NCI-H2107 (cell line): ENCODE measurements around the gene SH3RF2.
"Not testable (repeated sequence)": the region's sequence is repeated elsewhere in the genome, so short reads cannot be mapped to it uniquely, and the experiment has no call there.

Source experiments
- DNase-seq: peaks from one replicate; lab custom pipeline; 2025; lab: John Stamatoyannopoulos, UW

Gene SH3RF2

DNA sequence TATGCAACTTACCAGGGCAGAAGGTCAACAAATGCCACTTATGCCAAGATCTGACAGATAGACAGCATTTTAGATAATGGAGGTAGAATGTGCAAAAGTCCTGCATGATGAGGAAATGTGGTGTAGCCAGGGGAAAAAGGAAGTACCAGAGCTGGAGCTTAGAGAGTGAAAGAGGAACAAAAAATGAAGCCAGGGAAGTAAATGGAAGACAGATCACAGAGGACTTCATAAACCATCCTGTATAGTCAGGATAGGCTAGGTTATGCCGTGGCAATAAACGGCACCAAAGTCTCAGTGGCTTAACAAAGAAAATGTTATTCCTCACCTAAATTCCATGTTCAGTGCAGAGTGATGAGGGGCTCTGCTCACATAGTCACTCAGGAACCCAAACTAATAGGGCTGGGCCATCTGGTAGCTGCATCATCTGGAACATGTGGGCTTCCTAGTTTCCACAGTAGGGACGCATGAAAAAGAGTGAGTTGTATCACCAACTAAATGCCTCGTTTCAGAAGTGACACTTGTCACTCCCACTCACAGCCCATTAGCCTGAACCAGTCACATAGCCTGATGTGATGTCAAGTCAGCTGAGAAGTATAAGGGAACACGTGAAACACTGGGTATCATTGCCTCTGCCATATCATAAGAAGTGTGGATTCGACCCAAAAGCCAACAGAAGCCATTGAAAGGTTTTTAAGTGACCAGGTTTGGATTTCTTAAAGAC is 70.3 kb downstream of the SH3RF2 start:
- no peak for DNase-seq

DNA sequence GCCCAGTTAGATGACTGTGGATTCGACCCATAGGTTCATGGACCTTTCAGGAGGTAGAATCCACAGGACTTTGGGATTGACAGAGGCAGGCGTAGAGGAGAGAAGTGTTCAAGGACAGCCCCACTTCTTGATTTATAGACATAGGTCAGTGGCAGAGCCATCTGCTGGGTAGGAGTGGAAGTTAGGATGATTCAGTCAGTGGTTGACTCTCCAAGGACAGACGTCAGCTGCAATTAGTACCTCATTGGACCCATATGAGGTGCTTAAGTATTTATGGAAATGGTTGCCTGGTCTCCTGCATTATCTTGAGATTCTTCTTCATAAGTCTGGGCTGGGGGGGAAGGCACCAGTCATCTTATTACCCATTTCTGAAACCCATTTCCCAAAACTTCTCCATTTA is 70.9 kb downstream of the SH3RF2 start:
- no peak for DNase-seq

DNA sequence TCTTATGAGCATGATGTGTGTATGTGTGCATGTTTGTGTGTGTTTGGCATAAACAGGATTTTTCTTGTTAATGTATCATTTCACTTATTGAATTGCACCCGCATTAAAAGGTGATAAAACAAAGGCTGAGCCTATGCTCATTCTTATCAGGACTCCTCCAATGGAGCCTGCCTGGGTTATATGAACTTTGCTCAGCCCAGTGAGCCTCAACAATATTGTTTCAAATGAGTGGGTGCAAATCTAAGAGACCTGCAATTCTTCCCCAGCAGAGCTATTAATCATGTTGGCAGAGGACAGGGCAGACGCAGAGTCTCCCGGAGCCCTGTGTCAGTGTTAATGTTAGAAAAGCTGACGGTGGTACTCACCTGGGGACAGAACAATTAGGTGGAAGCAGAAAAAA is 71.6 kb downstream of the SH3RF2 start:
- no peak for DNase-seq

DNA sequence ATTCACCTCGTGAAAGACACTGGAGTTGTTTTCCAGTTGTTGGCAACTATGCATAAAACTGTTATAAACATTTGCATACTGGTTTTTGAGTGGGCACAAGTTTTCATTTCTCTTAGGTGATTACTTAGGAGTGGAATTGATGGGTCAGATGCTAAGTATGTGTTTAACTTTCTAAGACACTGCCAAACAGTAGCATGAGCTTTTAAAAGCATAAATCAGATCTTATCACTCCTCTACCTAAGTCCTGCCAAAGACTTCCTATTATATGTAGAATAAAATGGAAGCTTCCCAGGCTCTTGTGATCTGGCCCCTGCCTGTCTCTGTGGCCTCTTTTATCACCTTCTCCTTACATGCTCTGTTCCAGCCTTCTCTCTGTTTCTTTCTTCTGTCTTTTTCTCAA is 72.6 kb downstream of the SH3RF2 start:
- DNase-seq = no peak

DNA sequence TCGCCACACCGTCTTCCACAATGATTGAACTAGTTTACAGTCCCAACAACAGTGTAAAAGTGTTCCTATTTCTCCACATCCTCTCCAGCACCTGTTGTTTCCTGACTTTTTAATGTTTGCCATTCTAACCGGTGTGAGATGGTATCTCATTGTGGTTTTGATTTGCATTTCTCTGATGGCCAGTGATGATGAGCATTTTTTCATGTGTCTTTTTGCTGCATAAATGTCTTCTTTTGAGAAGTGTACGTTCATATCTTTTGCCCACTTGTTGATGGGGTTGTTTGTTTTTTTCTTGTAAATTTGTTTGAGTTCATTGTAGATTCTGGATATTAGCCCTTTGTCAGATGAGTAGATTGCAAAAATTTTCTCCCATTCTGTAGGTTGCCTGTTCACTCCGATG is 74.1 kb downstream of the SH3RF2 start:
- DNase-seq = not testable (repeated sequence)

DNA sequence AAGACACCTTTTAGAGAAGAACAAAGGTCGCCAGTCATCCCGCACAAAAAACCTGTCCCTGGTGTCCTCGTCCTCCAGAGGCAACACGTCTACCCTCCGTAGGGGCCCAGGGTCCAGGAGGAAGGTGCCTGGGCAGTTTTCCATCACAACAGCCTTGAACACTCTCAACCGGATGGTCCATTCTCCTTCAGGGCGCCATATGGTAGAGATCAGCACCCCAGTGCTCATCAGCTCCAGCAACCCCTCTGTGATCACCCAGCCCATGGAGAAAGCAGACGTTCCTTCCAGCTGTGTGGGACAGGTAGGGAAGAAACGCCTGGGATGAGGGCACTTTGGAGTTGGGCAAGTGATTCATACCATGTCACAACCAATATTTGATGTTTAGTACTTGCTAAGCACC is 77.4 kb downstream of the SH3RF2 start:
- no peak for DNase-seq

DNA sequence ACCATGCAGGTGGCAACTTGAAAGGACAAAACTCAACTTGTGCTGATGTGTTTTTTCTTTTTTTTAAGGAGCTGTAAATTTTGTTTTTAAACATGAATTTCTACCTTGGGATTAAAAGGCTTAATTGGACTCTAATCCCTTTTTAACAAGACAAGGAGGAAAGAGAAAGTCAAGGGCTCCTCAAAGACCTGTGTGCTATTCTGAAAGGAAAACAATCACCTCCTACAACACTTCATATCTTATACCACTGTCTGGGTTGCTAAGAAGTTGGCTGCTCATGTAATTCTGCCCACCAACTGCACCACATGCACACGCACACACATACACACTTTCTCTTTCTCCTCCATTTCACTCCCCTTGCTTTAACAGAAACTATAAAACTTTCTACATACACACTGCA is 78.6 kb downstream of the SH3RF2 start:
- no peak for DNase-seq

DNA sequence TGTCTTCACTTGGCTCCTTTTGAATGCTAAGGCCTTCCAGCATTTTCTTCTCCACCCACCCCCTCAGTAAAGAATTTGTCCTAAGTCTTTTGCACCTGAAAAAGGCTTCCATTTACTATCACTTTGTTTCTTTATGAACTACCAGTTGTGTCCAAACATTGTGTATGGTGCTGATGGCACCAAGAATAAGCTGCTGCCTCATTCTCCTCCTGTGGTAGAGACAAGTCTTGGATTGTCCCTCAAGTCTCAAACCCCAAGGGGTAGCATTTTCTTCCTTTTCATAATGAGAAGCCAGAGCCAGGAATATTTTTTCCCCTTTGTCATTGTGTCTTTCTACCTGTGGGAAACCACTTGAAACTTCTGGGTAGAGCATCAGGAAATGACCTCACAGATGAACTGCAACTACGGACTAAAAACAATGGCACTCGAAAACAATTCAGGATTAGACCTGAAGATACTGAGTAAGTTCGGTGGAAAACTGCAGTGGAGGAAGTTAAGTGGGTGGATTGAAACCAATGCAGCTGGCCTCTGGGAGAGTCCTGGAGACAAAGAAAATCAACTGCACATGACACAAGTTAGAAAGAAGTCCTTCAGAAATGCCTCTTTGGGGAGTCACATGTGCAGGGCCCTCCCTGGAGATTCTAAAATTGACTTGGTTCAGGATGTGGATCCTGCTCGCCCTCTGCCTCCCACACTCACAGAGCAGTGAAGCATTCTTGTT is 80.5 kb downstream of the SH3RF2 start:
- no peak for DNase-seq

DNA sequence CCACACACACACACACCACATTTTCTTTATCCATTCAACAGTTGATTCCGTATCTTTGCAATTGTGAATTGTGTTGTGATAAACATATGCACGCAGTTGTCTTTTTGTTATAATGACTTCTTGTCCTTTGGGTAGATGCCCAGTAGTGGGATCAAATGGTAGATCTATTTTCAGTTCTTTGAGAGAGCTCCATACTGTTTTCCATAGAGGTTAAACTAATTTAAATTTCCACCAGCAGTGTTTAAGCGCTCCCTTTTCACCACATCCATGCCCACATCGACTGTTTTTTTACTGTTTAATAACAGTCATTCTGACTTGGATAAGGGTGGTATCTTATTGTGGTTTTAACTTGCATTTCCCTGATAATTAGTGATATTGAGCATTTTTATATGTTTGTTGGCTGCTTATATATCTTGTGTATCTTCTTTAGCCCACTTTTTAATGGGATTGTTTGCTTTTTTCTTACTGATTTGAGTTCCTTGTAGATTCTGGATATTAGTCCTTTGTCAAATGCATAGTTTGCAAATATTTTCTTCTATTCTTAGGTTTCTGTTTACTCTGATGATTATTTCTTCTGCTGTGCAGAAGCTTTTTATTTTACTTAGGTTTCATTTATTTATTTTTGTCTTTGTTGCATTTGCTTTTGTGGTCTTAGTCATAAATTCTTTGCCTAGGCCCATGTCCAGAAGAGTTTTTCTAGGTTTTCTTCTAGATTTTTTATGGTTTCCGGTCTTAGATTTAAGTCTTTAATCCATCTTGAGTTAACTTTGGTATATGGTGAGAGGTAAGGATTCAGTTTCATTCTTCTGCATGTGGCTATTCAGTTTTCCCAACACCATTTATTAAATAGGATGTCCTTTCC is 82.4 kb downstream of the SH3RF2 start:
- no peak for DNase-seq

DNA sequence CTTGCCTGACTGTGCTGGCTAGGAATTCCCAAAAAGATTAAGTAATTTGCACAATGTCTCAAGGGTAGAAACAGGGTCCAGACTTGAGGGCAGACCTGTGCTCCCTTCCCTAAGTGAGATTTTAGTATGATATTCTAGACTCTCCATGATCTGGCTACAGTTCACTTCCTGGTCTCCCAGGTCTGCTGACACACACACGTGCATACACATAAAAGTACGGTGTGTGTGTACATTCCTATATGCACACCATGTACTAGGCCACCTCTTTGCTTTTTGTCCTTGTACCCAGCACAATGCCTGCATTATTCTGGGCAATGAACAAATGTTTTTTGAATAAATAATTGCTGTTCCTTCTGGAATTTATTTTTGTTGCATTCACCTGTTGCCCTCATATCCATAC is 83.7 kb downstream of the SH3RF2 start:
- DNase-seq = no peak

DNA sequence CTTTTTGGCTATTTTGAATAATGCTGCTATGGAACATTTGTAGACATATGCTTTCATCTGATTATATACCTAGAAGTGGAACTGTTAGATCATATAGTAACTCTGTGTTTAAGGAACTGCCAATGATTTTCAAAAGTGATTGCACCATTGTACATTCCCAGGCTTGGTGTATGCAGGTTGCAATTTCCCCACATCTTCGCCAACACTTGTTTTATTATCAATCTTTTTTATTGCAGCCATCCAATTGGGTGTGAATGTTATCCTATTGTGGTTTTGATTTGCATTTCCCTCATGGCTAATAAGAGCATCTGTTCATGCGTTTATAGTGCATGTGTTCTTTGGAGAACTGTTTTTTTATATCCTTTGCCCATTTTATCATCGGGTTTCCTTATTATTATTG is 87.7 kb downstream of the SH3RF2 start:
- no peak for DNase-seq

DNA sequence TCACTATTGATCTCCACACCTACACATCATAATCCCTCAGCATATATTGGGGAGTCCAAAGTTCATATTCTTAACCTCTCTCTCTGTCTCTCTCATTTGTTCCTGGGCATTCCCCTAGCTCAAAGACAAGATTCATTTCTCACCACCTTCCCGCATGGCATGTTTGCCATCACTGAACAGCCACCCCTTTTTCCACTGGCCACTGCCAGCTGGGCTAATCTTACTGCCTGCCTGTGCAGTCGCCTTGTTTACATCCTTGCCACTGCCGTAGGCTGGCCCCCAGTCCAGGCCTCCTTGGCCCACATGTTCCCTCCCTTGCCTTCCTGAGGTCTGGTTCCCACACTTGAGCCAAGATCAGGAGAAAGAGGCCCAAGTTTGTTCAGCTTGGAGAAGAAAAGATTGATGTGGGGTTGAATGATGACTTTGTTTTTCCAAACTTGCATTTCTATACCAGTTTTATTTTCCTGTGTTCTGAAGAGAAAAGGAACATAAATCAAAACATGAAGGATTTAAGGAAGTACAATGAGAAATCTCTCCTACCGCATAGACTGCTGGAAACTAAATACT is 88.8 kb downstream of the SH3RF2 start:
- DNase-seq = no peak

DNA sequence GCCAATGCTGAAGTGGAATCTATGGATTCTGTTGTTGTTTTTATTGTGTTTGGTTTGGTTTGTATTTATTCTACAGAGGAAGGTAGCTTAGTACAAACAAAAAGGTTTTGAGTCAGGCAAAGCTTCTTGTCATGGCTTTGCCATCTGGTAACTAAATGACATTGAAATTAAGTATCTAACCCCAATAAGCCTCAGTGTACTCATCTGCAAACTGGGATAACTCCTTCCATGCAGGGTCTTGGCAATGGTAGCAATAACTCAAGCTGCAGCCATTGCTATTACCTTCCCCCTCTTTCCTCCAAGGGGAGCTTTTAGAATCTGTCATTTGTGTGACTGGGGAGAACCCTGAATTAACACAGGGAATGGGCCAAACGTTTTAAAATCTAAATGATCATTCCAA is 89.3 kb downstream of the SH3RF2 start:
- DNase-seq = no peak

DNA sequence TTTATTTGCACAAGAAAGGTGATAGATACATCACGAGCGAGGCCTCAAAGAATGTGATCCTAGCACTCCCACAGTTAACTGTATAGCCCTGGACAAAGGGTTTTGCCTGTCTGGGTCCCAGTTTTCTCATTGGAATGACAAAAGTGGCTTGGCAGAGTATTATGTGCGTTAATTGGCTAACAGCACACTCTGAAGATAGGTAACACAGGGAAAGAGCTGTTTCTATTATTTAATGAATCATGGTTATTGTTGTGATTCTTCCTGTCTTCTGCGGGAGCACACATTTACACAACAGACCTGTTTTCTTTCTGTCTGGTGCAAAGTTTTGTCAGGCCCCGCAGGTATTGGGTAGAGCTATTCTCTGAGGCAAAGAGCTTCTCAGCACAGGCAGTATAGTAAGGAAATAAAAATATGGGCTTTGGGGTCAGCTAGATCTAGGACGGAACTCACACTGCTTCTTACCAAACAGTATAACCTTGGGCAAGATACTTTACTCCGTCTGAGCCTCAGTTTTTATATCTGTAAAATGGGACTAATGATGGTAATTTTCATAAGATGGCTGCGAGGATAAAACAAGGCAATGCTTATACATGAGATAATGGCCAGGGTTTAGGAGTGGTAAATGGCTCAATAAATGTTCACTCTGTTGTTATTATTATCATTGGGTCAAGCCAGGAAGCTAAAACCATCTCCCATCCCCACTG is 90.1 kb downstream of the SH3RF2 start:
- no peak for DNase-seq

DNA sequence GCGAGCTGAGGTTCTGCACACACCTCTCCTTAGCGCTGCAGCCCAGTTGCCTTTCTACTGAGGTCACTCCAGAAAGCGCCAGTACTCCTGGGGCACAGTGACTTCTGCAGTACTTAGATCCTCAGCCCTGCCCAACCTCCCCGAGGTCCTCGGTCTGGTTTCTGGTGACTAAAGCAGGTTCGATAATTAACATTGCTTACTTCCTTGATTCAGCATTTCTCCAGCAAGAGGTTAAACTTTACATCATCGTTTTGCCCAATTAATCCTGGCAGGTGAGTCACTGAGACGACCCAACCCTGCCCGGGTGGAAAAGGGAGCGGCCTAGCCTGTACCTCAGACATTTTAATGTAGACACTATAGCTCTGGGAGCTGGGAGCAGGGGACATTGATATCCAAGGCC is 91.4 kb downstream of the SH3RF2 start:
- DNase-seq = no peak

DNA sequence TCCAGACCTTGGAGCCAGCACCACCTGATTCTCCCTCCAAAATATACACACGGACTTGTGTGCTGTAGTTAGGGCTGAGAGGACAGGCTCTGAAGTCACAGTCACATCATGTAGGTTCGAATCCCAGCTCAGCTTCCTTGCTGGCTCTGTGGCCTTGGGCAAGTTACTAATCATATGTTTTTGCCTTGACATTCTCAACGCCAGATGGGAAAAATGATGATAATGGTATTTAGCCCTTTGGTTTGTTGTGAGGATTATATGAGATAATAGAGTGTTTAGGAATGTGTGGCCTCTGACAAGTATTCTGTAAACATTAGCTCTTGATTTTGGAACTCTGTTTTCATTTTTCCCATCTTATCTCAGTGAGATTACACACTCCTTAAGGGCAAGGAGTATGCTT is 96.5 kb downstream of the SH3RF2 start:
- DNase-seq = no peak

DNA sequence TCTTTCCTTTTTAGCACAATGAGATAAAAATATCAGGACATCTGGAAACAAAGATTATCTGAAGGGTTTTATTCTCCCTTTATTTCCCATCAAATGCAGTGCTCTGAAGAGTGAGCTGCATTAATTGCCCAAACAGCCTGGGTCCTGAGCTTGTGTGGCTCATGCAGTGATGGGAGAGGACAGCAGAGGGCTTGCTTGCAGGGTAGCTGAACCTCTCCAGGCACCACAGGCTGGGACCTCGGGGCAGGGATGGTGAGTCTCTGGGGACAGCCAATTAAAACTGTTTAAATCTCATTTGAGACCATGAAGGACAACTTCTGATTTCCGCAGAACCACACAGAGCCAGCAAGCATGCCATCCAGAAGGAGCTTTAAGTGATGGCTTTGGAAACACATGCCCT is 97.7 kb downstream of the SH3RF2 start:
- DNase-seq = no peak

DNA sequence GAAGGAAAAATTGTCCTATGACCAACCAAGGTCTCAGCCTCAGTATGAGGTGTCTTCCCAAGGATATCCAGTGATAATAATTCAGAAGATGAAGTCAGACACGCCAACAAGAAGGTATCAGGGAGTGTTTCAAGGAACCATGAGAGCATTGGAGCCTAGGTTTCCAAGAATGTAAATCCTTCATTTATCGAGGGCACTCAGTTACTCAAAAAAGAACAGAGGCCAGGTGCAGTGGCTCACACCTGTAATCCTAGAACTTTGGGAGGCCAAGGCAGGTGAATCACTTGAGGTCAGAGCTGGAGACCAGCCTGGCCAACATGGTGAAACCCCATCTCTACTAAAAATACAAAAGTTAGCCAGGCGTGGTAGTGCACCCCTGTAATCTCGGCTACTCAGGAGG is 98.2 kb downstream of the SH3RF2 start:
- DNase-seq = no peak

DNA sequence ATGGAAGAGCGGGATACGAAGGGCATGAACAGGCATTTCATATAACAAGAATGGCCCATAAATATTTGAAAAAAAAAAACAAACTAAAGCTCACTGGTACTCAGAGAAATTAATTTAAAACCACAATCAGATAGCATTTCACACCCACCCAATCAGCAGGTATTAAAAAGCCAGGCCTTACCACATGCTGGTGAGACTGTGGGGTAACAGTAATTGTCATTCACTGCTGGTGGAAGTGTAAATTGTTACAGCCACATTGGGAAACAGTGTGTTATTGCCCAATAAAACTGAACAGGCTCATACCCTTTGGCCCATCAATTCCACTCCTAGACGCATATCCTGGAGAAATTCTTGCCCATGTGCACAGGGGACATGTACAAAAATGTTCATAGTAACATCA is 103.0 kb downstream of the SH3RF2 start:
- DNase-seq = no peak

DNA sequence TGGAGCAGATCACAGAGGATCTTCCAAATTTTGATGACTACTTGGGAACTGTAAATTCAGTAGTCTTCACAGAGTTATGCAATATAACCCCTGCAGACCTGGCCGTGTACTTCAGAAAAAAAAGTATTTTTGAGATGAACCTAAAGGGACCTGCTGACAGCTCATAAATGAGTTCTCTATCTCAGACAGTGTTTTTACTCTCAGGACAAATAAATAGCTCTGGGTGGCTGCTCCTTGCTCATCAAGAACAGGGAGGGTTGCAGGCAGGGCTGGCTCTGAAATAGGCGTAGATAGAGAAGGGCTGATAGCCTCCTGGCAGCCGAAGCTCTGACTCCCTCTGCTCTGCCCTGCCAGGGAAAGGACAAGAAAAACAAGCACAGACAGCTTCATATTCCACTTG is 104.1 kb downstream of the SH3RF2 start:
- DNase-seq = no peak

DNA sequence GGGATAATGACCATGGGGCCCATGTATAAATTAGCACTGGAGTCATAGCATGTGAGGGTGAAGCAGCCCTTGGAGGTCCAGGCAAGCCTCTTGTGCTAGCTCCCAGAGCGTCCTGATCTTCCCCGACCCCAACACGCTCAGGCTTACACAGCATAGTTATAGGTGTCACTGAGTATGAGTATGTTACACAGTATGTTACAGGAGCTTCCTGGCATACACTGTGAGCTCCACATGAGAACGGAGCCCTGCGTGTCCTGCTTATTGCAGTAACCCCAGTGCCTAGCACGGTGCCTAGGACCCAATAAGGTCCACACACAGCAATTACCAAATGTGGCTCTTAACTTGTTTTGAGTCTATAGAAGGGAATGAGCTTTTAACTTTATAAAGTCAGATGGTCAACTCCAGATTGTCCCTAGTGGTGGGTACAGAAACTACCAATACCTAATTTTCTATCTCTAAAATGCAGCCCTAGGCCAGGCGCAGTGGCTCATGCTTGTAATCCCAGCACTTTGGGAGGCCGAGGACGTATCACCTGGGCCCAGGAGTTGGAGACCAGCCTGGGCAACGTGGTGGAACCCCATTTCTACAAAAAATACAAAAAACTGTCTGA is 104.9 kb downstream of the SH3RF2 start:
- no peak for DNase-seq
